RWPE2 (cell line): Measurements from ENCODE around the gene NAALADL2.

ENCODE experiments used
- ATAC-seq: fragments of 200-7000 bp; cut with Tn5 transposase; 3 replicates; pipeline ENCODE4 v1.9.1; 2021; ENCODE audit warnings: low read depth
- DNase-seq: peaks from one replicate; pipeline ENCODE4 v3.0.0-alpha.2; 2020; ENCODE audit warnings: low spot score
- H3K27ac ChIP-seq: fragments of 450-650 bp; 2 replicates; pipeline ENCODE4 v1.5.1; 2017; ENCODE audit warnings: mild to moderate bottlenecking; ENCODE audit not compliant: poor library complexity, severe bottlenecking
- H3K27me3 ChIP-seq: fragments of 250-450 bp; sonication (Bioruptor Pico); 2 replicates; pipeline ENCODE4 v1.5.1; 2021; ENCODE audit warnings: mild to moderate bottlenecking, moderate library complexity; ENCODE audit not compliant: insufficient read depth, poor library complexity, severe bottlenecking
- H3K36me3 ChIP-seq: fragments of 250-450 bp; sonication (Bioruptor Pico); 2 replicates; pipeline ENCODE4 v1.5.1; 2020; ENCODE audit warnings: low read depth, mild to moderate bottlenecking, moderate library complexity
- H3K4me1 ChIP-seq: fragments of 250-450 bp; sonication (Bioruptor Pico); 2 replicates; pipeline ENCODE4 v1.5.1; 2021; ENCODE audit warnings: mild to moderate bottlenecking, moderate library complexity; ENCODE audit not compliant: insufficient read depth, poor library complexity, severe bottlenecking
- H3K4me3 ChIP-seq: fragments of 250-450 bp; sonication (Bioruptor Pico); 2 replicates; pipeline ENCODE4 v1.5.1; 2021; ENCODE audit warnings: mild to moderate bottlenecking, moderate library complexity; ENCODE audit not compliant: severe bottlenecking
- H3K9me3 ChIP-seq: fragments of 250-450 bp; sonication (Bioruptor Pico); 2 replicates; pipeline ENCODE4 v1.5.1; 2021; ENCODE audit warnings: mild to moderate bottlenecking, moderate library complexity; ENCODE audit not compliant: severe bottlenecking
- CTCF ChIP-seq: fragments of 450-650 bp; IDR thresholded peaks from one replicate; pipeline ENCODE4 v1.5.1; 2017; ENCODE audit warnings: mild to moderate bottlenecking, moderate library complexity; ENCODE audit not compliant: poor library complexity, severe bottlenecking

NAALADL2 gene

DNA sequence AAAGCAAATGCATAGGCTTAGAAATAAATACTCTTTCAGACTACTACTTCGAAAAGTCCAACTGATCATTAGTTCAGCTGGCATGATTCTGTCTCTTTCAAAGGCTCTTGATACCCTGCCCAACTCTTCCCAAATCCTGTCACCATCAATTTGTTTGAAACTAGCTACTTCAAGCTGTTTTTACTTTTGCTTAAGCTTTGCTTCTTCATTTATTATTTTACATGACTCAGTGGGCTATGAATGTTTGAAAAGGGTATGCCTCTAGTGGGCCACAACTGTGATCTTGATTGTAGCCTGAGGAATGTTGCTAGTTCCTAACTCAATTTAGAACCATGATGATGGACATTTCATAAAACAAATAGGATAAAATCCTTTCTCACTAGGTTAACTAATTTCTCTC lies 340.8 kb downstream of the NAALADL2 start:
- ATAC-seq, result no peak
- H3K36me3 ChIP-seq, result no peaks in the 10 kb centered on the region
- no peaks in the 10 kb centered on the region for H3K4me1 ChIP-seq
- H3K27me3 ChIP-seq, result no peaks in the 10 kb centered on the region
- no peaks in the 10 kb centered on the region for H3K9me3 ChIP-seq
- no peak overlapping the region for H3K4me3 ChIP-seq
- no peak overlapping the region for H3K27ac ChIP-seq
- no peak for TF ChIP-seq CTCF
- DNase-seq, result no peak

- TF ChIP-seq CTCF, result no peak
- Histone ChIP-seq H3K4me3 (no peak overlapping the region), H3K27me3 (no peaks in the 10 kb centered on the region), H3K9me3 (no peaks in the 10 kb centered on the region), H3K4me1 (no peaks in the 10 kb centered on the region), H3K36me3 (no peaks in the 10 kb centered on the region), H3K27ac (no peak overlapping the region)
- ATAC-seq (no peak), DNase-seq (no peak)
These were observed 341.4 kb downstream of the NAALADL2 start for GRCh38 chr3:175200391-175201095.

- Histone ChIP-seq H3K4me3 (no peak overlapping the region), H3K4me1 (no peaks in the 10 kb centered on the region), H3K27me3 (no peaks in the 10 kb centered on the region), H3K27ac (no peak overlapping the region), H3K36me3 (no peaks in the 10 kb centered on the region), H3K9me3 (no peaks in the 10 kb centered on the region)
- no peak for ATAC-seq
- TF ChIP-seq CTCF, result no peak
- DNase-seq, result no peak
These were observed 348.2 kb downstream of the NAALADL2 start for GRCh38 chr3:175207361-175207760.

- Histone ChIP-seq H3K36me3 (no peaks in the 10 kb centered on the region), H3K4me3 (no peak overlapping the region), H3K27me3 (no peaks in the 10 kb centered on the region), H3K4me1 (no peaks in the 10 kb centered on the region), H3K9me3 (no peaks in the 10 kb centered on the region), H3K27ac (no peak overlapping the region)
- DNase-seq (no peak), ATAC-seq (no peak)
- TF ChIP-seq CTCF, result no peak
These were observed 349.2 kb downstream of the NAALADL2 start for GRCh38 chr3:175208326-175208725.

DNA sequence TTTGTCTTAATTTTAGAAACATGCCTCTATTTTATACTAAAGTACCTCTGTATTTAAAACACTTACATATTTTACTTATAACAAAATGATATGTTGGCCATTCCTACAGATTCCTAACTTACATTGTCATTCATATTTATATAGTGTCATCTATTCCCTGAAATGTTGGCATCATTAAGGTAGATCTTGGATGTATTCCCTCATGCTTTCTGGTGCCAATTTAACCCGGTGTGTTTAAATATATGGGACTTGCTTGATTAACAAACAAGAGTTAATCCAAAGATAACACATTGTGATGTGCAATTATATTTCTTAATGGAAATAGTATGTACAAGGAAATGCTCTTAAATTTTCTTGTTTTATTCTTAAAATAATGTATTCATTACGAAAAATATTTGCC lies 352.3 kb downstream of the NAALADL2 start:
- DNase-seq (no peak), ATAC-seq (no peak)
- Histone ChIP-seq H3K4me3 (no peak overlapping the region), H3K36me3 (no peaks in the 10 kb centered on the region), H3K27ac (no peak overlapping the region), H3K4me1 (no peaks in the 10 kb centered on the region), H3K27me3 (no peaks in the 10 kb centered on the region), H3K9me3 (no peaks in the 10 kb centered on the region)
- no peak for TF ChIP-seq CTCF
